ENCODE data around the gene NR3C1. TPM values are rescaled to one million over a fixed set of nuclear protein-coding genes. Genes with fewer than 3 reads are reported as not detected.

NR3C1 gene
- total RNA-seq, 4 donors from 2014 or later = 55.1 to 134 (median 87.3) TPM

DNA sequence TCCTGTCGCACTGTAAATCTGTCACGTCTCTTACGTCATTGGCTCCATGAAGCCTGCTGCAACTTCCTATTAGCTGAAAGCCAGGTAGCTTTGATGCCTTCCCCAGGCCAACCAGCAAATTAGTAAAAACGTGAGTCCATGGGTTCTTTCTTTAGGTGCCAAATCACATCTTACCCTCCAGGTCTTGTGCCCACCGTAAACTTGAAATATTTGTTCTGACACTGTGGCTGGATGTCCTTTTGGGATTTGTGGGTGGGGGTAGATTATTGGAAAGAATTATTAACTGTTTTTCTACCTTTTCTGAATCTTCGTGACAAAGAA lies 172.8 kb downstream of the NR3C1 start:
- intact Hi-C loops (cut with DNase I; ENCODE audit: low total_unique reads) = no loop called here
- no peaks in the 10 kb centered on the region for H3K27me3 ChIP-seq
- no peaks in the 10 kb centered on the region for H3K9me3 ChIP-seq
- no peak for TF ChIP-seq POLR2A (IDR thresholded peaks at IDR 0.05)
- TF ChIP-seq CTCF (IDR thresholded peaks at IDR 0.05) = no peak
- no peak overlapping the region for H3K27ac ChIP-seq
- no peaks in the 10 kb centered on the region for H3K36me3 ChIP-seq
- no peak overlapping the region for H3K4me3 ChIP-seq
- no peak for DNase-seq
- no peaks in the 10 kb centered on the region for H3K4me1 ChIP-seq

GRCh38 chr5:143229896-143230675 lies 173.4 kb downstream of the NR3C1 start:
- no peaks in the 10 kb centered on the region for H3K36me3 ChIP-seq
- intact Hi-C loops (cut with DNase I; ENCODE audit: low total_unique reads) = no loop called here
- no peak overlapping the region for H3K27ac ChIP-seq
- TF ChIP-seq CTCF (IDR thresholded peaks at IDR 0.05) (no peak), POLR2A (IDR thresholded peaks at IDR 0.05) (no peak)
- no peaks in the 10 kb centered on the region for H3K4me1 ChIP-seq
- no peaks in the 10 kb centered on the region for H3K9me3 ChIP-seq
- DNase-seq = no peak
- no peaks in the 10 kb centered on the region for H3K27me3 ChIP-seq
- H3K4me3 ChIP-seq = no peak overlapping the region

DNA sequence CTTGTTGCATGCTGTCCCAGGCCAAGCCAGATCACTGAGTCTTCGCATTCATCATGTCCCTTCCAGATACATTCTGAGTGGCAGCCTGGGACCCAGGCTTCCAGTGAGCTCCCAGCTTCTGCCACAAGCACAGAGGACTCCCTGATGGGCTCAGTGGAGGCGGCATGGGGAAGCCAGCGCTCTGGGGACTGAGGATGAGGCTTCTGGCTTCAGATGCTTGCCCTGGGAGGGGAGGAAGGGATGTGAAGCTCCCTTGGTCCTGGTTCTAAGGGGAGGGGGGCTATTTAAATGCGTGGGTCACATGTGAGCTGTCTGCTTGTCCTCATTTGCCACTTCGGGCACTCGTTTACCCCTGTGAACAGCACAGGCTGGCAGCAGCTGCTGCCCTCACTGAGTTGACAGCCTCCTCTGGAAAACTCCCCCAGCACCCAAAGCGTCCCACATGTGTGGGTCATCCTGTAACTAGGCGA lies 174.0 kb downstream of the NR3C1 start:
- Histone ChIP-seq H3K4me3 (no peak overlapping the region), H3K36me3 (no peaks in the 10 kb centered on the region), H3K4me1 (no peaks in the 10 kb centered on the region), H3K9me3 (no peaks in the 10 kb centered on the region), H3K27me3 (no peaks in the 10 kb centered on the region), H3K27ac (no peak overlapping the region)
- intact Hi-C loops (cut with DNase I; ENCODE audit: low total_unique reads) = no loop called here
- TF ChIP-seq POLR2A (IDR thresholded peaks at IDR 0.05) (no peak), CTCF (IDR thresholded peaks at IDR 0.05) (no peak)
- DNase-seq = no peak

DNA sequence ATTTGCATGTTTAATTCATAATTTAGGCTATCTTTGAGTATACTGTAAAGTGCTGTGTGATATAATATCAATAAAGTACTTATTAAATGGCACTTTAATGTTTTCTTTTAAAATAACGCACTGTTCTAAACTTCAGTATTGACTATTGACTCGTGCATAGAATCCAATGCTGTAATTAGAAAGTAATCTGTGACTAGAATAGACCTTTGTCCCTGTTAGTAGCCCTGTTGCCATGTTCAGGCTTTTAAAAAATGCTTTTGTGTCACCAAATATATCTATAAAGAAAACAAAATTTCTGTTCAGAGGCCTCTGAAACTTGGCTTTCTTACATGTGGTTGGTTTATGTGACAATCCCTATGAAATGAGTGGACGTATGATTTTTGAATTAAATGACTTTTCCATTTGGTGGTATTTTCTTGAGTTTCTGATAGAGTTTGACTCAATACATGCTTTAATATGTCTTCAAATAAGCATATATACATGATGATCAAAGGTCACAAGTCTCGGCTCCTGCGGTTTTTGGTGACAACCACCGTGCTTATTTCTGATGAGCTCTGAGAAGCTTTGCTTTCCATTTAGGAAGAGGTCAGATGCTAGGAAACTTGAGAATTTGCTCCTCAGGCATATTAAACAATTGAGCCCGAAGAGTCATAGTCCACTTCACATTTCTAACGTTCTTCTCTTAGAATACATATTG lies 174.7 kb downstream of the NR3C1 start:
- TF ChIP-seq POLR2A (IDR thresholded peaks at IDR 0.05) = no peak
- no peak for TF ChIP-seq CTCF (IDR thresholded peaks at IDR 0.05)
- intact Hi-C loops (cut with DNase I; ENCODE audit: low total_unique reads) = no loop called here
- Histone ChIP-seq H3K9me3 (no peaks in the 10 kb centered on the region), H3K27ac (no peak overlapping the region), H3K4me3 (no peak overlapping the region), H3K4me1 (no peaks in the 10 kb centered on the region), H3K36me3 (no peaks in the 10 kb centered on the region), H3K27me3 (no peaks in the 10 kb centered on the region)
- DNase-seq = no peak

Small RNAs within 50 kb of the gene (small RNA-seq; reads per million reads assigned to genes)
- not detected for gene AC091925.2

Data from uterus (tissue), 4 donors.